Stimulated activated CD4-positive, alpha-beta T cell treated with anti-CD3 and anti-CD28 coated beads, Interleukin-12 subunit alpha, Interleukin-12 subunit beta, amount 100 ng/mL, for 48 hours (primary cell): Measurements from ENCODE around the gene AADACL4.
"Not testable (repeated sequence)": the region's sequence is repeated elsewhere in the genome, so short reads cannot be mapped to it uniquely, and the experiment has no call there.

ENCODE experiments used
- DNase-seq, 3 donors: peaks; one replicate each; pipeline ENCODE4 v3.0.0-alpha.2; 2020; ENCODE audit warnings: low read depth in 2 of 3, low spot score in 1 of 3

Gene AADACL4

DNA sequence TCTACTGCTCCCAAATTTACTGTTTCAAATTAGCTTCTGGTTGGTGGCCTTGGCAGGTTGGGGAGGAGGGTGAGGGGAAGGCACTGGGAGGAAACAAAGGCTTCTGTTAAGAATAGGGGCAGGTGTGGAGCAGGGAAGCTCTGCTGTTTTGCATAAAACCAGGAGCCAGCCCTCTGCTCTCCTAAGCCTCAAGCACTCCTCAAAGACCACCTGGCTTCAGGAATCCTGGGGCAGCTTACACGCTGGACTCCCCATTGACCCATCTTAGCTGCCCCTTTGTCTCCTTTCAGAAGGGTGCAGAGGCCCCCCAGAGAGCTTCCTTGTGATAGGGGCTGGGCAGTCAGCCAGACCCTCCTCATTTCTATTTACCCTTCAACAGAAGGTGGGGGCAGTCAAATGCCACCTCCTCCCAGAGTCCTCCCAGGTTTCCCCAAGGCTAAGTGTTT lies 14.4 kb upstream of the AADACL4 start:
- DNase-seq, result no peak

DNA sequence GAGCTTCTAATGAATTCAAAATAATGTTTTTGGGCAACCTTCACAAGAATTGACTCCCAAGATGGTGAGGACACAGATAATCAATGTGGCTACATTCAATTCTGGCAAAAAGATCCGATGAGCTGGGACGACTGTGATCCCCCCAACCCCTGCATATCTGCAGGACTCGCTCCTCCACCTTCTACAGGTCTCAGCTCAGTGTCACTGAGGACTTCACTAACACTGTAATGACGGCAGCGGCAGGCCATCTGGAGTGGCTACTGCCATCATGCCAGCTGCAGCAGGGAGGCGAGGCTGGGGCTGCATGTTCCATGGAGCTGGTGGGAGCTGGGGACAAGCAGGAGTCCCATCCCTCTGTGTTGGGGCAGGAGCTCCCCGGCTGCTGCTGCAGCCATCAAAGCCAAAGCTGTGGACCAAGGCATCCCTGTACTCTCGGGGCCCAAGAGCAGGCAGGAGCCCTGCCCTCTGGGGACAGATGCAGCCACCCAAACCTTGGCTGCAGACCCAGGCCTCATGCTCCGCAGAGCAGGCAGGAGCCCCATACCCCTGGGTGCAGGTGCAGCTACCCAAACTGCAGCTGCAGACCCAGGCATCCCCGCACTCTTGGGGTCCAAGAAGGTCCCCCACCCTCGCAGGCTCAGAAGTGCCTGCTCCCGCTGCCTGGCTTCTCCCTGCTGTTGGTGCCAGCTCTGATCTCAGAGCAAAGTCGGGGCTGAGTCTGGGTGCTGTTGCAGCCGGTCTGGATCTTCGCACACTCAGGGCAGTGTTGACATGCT lies 13.7 kb upstream of the AADACL4 start:
- no peak for DNase-seq

DNA sequence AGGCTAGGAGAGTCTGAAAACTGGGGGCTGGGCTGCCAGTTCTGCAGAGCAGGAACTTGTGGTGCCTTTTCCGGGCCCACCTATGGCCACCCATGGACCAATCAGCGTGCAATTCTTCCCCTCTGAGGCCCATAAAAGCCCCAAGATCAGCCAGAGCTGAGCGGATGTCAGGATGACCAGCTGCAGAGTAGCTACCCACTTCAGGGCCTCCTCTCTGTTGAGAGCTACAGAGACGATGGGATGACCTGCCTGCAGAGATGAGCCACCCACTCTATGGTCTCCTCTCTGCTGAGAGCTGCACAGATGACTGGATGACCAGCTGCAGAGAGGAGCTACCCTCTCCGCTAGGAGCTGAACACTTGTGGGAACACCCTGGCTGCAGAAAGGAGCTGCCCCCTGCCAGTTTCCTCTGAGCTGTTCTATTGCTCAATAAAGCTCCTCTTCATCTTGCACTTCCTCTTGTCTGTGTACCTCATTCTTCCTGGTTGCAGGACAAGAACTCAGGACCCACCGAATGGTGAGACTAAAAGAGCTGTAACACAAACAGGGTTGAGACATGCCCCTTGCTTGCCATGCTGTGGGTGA lies 12.8 kb upstream of the AADACL4 start:
- DNase-seq, result no peak

DNA sequence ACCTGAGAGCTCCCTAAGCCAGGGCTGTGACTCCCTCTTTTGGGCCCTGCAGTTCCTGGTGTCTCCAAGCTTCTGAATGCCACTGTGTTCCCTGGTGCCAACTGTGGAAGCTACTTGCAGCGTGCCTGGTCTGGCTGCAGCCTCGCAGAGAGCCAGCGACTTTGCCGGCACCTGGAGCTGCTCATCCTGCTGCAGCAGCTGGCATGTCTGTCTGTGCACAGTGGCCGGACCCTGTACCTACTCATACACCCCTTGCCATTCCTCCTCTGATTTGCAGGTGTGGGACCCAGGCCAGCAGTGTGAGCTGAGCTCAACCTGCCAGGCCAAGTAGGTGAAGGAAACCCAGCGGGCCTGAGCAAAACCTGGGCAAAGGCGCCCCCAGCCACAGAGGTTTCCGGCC lies 12.3 kb upstream of the AADACL4 start:
- DNase-seq, result no peak

DNA sequence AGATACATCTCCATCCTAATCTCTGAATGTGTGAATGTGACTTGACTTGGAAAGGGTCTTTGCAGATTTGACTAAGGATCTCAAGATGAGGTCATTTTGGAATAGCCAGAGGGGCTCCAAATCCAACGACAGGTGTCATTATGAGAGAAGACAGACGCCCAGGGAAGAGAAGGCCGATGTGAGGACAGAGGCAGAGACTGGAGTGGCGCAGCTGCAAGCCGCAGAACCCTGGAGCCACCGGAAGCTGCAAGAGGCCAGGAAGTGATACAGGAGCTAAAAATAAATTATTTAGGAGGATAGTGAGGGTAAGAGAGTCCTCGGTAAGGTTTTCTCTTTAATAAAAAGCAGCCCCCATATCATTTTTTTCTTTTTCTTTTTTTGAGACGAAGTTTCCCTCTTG lies 9.7 kb upstream of the AADACL4 start:
- no peak for DNase-seq

DNA sequence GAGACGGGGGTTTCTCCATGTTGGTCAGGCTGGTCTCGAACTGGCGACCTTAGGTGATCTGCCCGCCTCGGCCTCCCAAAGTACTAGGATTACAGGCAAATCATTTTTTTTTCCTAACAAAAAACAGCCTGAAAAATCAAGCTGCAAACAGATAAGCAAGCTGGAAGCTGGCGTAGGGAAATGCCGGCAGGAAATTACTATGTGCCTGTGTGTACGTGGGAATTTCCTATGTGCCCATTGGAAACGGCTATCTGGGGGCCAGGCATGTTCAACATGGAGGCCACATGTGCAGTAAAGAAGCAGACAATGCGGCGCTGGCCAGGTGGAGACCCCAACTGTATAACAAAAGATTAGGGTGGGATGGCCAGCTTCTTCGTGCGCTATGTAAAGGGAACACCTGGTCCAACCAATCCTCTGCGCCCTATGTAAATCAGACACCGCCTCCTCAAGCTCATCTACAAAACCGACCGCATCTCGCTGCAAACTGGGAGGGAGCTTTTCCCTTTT lies 9.1 kb upstream of the AADACL4 start:
- no peak for DNase-seq

DNA sequence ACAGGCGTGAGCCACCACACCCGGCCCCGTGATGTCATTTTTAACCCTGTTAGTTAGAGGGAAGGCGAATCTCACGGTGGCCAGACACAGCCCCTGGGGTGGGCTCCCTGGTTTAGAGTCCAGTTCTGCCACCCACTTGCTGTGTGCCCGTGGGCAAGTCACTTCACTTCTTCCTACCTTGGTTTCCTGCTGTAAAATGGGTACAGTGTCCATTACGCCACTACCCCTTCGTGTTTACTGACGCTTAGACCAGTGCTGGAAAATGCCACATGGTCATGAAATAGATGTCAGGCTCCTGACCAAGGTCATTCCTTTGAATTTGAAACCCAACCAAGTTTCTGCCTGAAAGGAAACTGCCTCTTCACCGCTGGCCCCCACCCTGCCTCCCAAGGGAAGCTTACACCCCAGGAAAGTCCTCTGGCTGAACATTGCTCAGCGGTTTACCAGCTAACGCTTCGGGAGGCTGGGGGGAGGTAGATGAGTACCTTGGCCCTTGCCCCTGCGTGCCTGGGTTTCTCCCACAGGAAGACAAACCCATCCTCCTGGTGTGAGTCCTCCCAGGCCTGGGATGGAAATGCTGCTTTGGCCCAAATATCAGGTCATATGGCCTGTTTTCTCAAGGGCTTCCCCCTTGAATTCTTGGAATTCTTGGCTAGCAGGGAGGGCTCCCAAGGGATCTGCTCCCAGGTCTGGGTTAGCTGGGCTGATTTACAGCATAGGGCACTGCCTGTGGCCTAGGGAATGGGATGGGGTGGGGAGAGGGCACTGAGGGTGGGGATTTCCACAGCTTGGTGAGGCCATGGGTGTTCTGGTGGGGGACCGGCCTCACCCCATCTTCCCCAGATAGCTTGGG lies 7.6 kb upstream of the AADACL4 start:
- DNase-seq, result no peak

DNA sequence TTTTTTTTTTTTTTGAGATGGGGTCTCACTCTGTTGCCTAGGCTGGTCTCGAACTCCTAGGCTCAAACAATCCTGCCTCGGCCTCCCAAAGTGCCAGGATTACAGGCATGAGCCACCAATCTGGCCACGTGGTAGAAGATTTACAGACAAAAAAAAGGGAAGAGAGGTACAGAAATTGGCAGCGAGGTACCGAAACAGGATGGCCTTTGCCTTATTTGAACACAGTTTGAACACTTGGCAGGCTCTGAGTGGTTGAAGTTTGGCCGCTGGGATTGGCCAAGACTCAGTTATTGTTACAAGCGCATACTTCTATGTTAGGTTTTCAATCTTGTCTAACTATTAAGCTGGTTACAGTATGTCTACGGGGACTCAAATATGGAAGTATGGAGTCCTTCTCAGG lies 6.2 kb upstream of the AADACL4 start:
- DNase-seq, result no peak

DNA sequence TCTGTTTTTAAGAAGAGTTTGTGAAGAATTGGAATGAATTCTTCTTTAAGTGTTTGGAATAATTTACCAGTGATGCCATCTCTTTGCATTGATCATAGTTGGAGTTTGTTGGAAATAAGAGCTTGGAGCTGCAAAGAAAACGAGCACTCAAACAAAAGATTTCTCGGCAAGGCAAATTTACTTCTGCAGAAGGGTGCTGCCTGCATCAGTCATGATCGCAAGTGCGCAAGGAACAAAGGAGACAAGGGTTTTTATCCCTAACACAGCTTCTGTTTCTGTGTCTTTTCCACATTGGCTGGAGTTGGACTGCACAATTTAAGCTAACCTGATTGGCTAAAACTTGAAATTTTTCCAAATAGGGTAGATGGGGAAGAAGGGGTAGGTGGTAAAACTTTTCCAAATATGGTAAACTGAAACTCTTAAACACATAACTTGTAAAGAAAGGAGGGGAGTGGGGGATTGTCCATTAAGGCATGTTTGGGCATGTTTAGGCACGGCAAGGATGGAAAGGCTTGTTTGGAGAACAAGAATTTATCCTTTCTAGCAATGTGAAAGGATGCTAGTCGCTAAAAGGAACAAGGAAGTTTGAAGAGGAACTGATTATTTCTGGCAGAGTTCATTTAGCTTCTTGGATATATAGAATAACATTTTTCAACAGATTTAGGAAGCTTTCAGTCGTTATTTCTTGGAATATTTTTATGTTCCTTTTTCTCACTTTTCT lies 3.5 kb upstream of the AADACL4 start:
- DNase-seq, result no peak

DNA sequence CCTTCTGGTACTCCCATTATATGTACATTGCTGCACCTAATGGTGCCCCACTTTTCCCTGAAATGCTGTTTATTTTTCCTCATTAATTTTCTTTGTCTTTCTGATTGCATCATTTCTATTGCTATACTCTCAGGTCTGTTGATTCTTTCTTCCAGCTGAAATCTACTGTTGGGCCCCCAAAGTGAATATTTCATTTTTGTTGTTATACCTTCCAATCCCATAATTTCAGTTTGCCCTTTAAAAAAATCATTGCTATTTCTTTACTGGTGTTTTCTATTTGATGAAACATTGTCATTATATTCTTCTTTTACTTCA lies 3.0 kb upstream of the AADACL4 start:
- no peak for DNase-seq

DNA sequence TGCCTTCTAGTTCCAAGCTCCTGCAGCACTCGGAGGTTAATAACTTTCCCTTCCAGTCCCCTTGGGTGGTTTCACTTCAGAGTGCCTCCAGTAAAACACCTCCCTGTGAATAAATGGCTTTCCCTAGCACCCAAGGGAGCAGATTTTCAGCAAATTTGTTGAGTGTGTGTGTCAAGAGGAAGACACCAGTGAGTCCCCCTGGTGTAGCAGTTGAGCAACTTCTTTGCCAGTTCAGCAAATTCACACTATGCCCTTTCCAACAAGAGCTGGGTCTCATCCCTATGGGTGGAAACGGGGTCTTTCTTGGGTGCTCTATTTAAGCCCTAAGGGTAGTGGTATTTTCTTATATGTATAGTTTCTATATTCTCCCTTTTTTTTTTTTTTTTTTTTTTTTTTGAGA lies 806 bp upstream of the AADACL4 start:
- DNase-seq, result no peak

DNA sequence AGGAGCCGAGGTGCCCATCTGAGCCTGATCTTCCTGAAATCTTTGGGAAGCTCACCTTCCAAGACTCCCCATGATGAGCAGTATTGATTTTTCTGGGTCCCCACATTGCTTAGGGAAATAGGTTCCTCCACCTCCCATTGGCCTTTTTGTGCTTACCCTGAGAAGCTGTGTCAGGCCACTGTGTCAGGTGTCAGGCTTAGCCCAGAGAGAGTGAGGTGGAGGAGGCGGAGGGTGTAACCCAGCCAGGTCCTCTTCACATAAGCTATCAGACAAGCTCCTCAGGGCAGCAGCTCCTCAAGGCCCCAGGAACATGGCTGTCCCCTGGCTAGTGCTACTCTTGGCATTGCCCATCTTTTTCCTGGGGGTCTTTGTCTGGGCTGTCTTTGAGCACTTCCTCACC lies 352 bp downstream of the AADACL4 start:
- no peak for DNase-seq

DNA sequence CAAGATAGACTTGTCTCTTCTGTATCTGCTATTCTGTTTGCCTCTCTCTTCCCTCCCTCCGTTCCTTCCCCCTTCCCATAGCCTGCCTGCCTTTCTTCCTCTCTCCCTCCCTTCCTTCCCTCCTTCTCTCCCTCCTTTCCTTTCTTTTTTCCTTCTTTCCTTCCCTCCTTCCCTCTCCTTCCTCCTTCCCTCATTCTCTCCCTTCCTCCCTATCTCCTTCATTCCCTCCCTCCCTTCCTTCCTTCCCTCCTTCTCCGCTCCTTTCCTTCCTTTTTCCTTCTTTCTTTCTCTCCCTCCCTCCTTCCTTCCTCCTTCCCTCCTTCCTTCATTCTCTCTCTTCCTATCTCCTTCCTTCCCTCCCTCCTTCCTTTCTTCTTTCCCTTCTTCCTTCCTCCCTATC lies 944 bp downstream of the AADACL4 start:
- DNase-seq, result no peak

DNA sequence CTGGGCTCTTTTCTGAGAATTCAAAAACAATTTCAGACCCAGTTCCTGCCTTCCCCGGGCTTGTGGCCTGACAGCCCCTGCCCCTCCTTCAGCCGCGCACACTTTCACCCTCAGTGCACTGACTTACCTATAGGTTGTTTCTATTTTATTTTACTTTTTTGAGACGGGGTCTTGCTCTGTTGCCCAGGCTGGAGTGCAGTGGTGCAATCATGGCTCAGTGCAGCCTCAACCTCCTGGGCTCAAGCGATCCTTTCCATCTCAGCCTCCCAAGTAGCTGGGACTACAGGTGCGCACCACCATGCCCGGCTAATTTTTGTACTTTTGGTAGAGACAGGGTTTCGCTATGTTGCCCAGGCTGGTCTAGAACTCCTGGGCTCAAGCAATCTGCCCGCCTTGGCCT lies 1.5 kb downstream of the AADACL4 start:
- DNase-seq, result not testable (repeated sequence)

DNA sequence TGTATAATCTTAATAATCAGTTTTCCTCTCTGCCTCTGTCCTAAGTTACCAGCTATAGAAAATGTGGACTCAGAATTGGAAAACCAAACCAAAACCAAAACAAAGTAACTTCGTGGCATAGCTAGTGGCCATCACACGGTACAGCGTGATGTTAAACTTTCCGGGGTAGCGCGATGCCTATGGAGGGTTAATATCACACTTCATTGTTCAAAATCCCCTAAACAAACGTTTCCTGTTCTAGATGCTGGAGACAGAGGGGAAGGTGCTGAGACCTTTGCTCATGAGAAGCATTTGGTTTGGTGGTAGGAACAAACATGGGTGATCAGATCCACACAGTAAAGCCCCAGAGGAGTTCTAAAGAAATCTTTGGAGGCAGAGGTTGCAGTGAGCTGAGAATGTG lies 4.9 kb downstream of the AADACL4 start:
- no peak for DNase-seq

DNA sequence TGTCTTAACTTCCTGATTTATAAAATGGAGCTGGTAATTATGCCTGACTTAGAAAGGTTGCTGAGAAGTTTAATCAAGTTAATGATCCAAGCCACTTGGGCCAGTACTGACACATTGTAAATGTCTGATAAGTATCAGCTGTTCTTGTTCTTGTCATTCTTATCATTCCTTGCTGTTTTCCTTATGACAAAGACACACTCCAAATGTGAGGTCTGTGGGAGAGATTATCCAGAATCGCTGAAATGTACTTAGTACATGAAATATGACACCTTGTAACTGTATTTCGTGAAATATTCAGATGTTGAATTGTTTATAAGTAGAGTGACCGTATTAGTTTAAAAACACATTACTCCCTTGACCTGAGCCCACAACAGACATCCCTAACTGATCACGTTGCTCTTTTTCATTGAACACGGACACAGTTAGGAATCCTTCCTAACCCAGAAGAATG lies 6.1 kb downstream of the AADACL4 start:
- DNase-seq, result no peak

DNA sequence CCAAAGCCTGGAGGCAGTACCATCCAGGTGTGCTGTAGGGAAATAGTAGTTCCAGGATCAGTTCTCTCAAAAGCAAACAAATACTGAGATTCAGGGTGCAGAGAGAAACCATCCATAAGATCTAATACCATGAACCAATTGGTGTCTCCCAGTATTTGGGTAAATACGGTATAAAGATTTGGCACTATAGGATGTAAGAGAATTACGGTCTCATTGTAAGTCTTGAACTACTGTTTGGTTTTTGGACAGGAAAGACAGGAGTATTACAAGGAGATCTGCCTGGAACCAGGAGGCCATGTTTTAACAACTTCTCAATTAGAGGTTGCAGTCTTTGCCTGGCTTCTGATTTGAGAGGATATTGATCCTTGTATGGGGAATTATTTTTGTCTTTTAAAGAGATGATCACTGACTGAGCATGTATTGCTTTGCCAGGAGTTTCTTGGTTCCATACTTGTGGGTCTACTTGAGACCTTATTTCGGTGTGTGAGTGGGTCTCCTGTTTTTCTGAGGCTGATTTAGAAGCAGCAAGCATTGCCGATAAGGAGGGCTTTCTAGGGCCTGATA lies 10.2 kb downstream of the AADACL4 start:
- no peak for DNase-seq

DNA sequence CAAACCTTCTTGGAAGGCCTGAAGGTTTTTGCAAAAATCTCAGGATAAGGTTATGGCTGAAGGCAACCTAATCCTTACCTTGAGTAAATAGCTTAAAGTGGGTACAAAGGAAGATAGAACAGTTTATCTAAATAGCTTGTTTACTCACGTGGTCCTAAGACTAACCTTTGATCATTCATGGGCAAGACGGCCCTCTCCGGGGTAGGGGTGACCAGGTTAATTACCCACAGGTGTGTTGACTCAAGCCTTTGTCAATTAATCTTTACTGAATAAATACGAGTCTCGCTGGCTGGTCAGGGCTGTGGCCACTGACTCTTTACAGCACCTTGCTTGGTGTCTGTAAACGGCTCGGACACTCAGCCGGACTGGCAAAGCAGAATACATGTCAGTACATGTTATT lies 10.8 kb downstream of the AADACL4 start:
- no peak for DNase-seq

DNA sequence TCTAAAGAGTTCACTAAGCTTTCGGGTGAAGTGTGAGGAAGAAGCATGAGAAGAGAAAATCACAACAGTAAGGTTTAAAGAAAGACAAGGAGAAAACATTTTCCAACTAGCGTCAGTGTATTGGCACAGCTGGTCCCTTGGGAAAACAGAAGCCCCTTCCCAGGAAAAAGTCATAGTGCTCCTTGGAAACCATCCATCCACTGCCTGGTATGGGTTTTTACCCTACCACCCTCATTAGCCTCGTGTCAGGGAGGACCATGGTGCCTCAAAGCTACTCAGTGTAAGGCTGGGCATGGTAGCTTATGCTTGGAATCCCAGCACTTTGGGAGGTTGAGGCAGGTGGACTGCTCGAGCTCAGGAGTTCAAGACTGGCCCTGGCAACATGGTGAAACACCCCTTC lies 12.7 kb downstream of the AADACL4 start:
- DNase-seq, result no peak

DNA sequence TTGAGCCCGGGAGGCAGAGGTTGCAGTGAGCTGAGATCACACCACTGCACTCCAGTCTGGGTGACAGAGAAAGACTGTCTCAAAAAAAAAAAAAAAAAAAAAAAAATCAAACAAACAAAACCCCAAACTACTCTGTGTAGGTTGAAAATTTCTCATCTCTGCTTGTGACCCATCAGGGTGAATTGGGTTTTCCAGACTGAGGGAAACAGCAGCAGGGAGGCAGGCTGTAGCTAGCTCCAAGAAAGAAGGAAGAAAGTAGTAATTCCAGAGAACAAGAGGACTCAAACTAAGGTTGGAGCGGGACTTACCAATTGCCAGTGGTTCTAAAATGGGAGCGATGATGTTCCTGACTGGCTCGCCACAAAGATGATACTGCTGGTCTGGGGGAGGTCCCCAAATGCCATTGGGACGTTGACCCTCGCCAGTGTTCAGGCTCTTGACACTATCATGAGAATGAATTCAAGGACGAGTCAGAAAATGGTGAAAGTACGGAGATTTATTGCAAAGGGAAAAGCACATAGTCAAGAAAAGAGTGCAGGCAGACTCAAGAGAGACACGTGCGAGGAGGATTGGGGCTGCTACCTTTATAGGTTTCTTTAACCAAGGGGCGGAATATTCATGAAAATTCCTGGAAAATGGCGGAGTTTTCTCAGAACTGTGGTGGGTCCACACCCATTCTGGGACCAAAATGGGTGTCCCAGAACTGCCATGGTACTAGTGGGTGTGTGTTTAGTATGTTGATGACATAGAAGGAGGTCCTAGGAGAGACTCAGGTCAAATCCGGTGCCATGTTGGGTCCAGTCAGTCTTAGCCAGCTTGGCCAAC lies 13.4 kb downstream of the AADACL4 start:
- no peak for DNase-seq
